ENCODE data around the gene CAMTA1.
A peak's percentile ranks its signal among the peaks of the same experiment; 100 is the strongest.

The CAMTA1 gene

GRCh38 chr1:6777813-6778212 lies 7.4 kb upstream of the CAMTA1 start:
- DNase-seq, result no peak

- no peak for DNase-seq
Observed at GRCh38 chr1:6779089-6779805, 6.0 kb upstream of the CAMTA1 start.

- DNase-seq, result no peak
Observed at GRCh38 chr1:6782151-6782550, 3.1 kb upstream of the CAMTA1 start.

- DNase-seq, result no peak
Observed at GRCh38 chr1:6783221-6783620, 2.0 kb upstream of the CAMTA1 start.

GRCh38 chr1:6783936-6784559 lies 1.2 kb upstream of the CAMTA1 start:
- no peak for DNase-seq

- DNase-seq, result peak; percentile 98
Observed at GRCh38 chr1:6784560-6785317, 515 bp upstream of the CAMTA1 start.

- DNase-seq, result no peak
Observed at GRCh38 chr1:6785728-6786505, 663 bp downstream of the CAMTA1 start.

GRCh38 chr1:6788946-6789345 lies 3.7 kb downstream of the CAMTA1 start:
- DNase-seq, result no peak

- no peak for DNase-seq
Observed at GRCh38 chr1:6790146-6790545, 4.9 kb downstream of the CAMTA1 start.

GRCh38 chr1:6794164-6794563 lies 8.9 kb downstream of the CAMTA1 start:
- DNase-seq, result no peak

GRCh38 chr1:6795203-6795602 lies 9.9 kb downstream of the CAMTA1 start:
- DNase-seq, result no peak

- no peak for DNase-seq
Observed at GRCh38 chr1:6795661-6796060, 10.4 kb downstream of the CAMTA1 start.

GRCh38 chr1:6796095-6796494 lies 10.8 kb downstream of the CAMTA1 start:
- DNase-seq, result no peak

GRCh38 chr1:6799499-6799898 lies 14.2 kb downstream of the CAMTA1 start:
- no peak for DNase-seq

GRCh38 chr1:6800745-6801144 lies 15.5 kb downstream of the CAMTA1 start:
- no peak for DNase-seq

GRCh38 chr1:6801199-6801598 lies 15.9 kb downstream of the CAMTA1 start:
- no peak for DNase-seq

GRCh38 chr1:6801966-6802365 lies 16.7 kb downstream of the CAMTA1 start:
- no peak for DNase-seq

- DNase-seq, result no peak
Observed at GRCh38 chr1:6802454-6802853, 17.2 kb downstream of the CAMTA1 start.

GRCh38 chr1:6802893-6803292 lies 17.6 kb downstream of the CAMTA1 start:
- DNase-seq, result no peak

GRCh38 chr1:6803357-6803756 lies 18.1 kb downstream of the CAMTA1 start:
- DNase-seq, result no peak

GRCh38 chr1:6805004-6805416 lies 19.8 kb downstream of the CAMTA1 start:
- DNase-seq, result no peak

GRCh38 chr1:6807782-6808181 lies 22.5 kb downstream of the CAMTA1 start:
- no peak for DNase-seq

GRCh38 chr1:6809461-6809860 lies 24.2 kb downstream of the CAMTA1 start:
- no peak for DNase-seq
